Tibial nerve (tissue), 4 donors: ENCODE measurements around the gene CAP2. TPM values are rescaled to one million over a fixed set of nuclear protein-coding genes. Genes with fewer than 3 reads are reported as not detected.

ENCODE experiments used
- DNase-seq, 2 donors: peaks; one replicate each; pipeline ENCODE4 v3.0.0-alpha.2; 2019; ENCODE audit warnings: low spot score in 2 of 2
- H3K27ac ChIP-seq, 4 donors: fragments of 200-600 bp; sonication (generic) in 3 of 4; one replicate each; pipeline ENCODE4 v1.5.1; 2017 to 2019; ENCODE audit warnings: mild to moderate bottlenecking in 1 of 4
- H3K27me3 ChIP-seq, 2 donors: fragments of 200-600 bp; sonication (generic) in 1 of 2; one replicate each; pipeline versions ENCODE4 v1.5.1 to v1.6.0; 2017 to 2019
- H3K36me3 ChIP-seq, 3 donors: fragments of 200-600 bp; sonication (generic); one replicate each; pipeline ENCODE4 v1.5.1; 2018 to 2019
- H3K4me1 ChIP-seq, 4 donors: fragments of 200-600 bp; sonication (generic) in 3 of 4; one replicate each; pipeline ENCODE4 v1.5.1; 2017 to 2019
- H3K4me3 ChIP-seq, 4 donors: fragments of 200-600 bp; sonication (generic) in 3 of 4; one replicate each; pipeline ENCODE4 v1.5.1; 2017 to 2019; ENCODE audit warnings: mild to moderate bottlenecking in 1 of 4, moderate library complexity in 1 of 4
- H3K9me3 ChIP-seq, 4 donors: fragments of 200-600 bp; sonication (generic) in 3 of 4; one replicate each; pipeline ENCODE4 v1.5.1; 2017 to 2019
- EP300 ChIP-seq, 2 donors: sonication (generic); formaldehyde crosslinking; IDR thresholded peaks; one replicate each; pipeline ENCODE4 v1.6.1; 2017; ENCODE audit warnings: antibody characterized with exemption in 2 of 2, mild to moderate bottlenecking in 1 of 2
- POLR2A ChIP-seq, 2 donors: fragments of 450-650 bp; IDR thresholded peaks; one replicate each; pipeline ENCODE4 v1.6.1; 2017; ENCODE audit warnings: antibody characterized with exemption in 2 of 2, mild to moderate bottlenecking in 2 of 2, moderate library complexity in 2 of 2
- WGBS, 2 donors: methylation state at CpG; one replicate each; pipeline ENCODE4 v1.1.5; 2018; 5-methylcytosine and 5-hydroxymethylcytosine counted together
- total RNA-seq, 4 donors: library from RNA; depleted of rRNA; stranded (reverse); fragments of >200 nt; gene quantifications; one replicate each; pipeline ENCODE4 v1.1.0, GENCODE V29; 2016
- TF ChIP-seq, protein P1 (sequence below), 5 experiments: fragments of 200-600 bp in 3 of 5; fragments of 450-650 bp in 2 of 5; sonication (generic) in 3 of 5; IDR thresholded peaks; one replicate each; pipeline ENCODE4 v1.5.1; 2016 to 2019; ENCODE audit warnings: antibody characterized with exemption in 5 of 5, mild to moderate bottlenecking in 3 of 5, moderate library complexity in 2 of 5

Gene CAP2
- total RNA-seq, 4 donors from 2014 or later, result 4.2 to 11.8 (median 4.8) TPM

DNA sequence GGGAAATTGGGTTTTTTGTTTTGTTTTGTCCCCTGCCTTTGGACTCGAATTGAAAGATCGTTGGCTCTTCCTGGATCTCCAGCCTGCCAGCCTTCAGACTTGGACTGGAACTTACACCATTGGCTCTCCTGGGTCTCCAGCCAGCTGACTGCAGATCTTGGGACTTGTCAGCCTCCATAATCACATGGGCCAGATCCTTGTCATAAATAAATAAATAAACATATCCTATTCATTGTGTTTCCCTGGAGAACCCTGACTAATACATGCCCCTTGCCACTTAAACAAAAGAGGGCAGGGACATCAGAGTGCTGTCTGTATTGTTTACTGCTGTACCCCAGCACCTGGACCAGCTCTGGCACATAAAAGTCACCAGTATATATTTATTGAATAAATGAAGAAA is 101.5 kb downstream of the CAP2 start:
- H3K4me1 ChIP-seq, result no peaks in the 10 kb centered on the region
- no peak overlapping the region for H3K27ac ChIP-seq
- WGBS, 2 donors, result 91 to 95% methylated on average over 2 of the region's 2 CpGs

DNA sequence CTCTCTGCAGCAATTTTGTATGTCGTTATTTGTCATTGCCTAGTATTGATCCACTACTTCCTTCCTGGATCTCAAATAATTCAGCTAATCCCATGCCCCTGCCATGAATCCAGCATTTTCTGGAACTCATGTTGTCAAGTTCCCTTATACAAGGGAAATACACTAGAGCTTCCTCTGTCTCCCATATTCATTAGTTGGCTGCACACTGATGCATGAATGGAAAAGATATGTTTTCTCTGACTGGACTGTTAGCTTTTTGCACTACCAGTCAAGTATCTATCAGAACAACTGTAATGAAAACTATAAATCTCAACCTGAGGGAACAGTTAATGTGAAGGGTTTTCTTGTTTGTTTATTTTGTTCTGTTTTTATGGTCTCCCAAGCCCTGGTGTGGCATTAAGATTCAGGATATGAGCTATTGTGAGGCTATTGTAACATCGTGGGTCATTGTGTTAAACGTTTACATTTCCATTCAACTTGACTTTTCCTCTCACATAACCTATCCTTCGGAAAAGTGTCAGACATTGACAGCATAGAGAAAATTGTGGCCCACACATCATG is 104.2 kb downstream of the CAP2 start:
- Histone ChIP-seq H3K4me3 (no peak overlapping the region), H3K27me3 (no peaks in the 10 kb centered on the region), H3K4me1 (no peaks in the 10 kb centered on the region), H3K27ac (no peak overlapping the region), H3K9me3 (no peaks in the 10 kb centered on the region), H3K36me3 (no peaks in the 10 kb centered on the region)
- TF ChIP-seq, protein P1, sequence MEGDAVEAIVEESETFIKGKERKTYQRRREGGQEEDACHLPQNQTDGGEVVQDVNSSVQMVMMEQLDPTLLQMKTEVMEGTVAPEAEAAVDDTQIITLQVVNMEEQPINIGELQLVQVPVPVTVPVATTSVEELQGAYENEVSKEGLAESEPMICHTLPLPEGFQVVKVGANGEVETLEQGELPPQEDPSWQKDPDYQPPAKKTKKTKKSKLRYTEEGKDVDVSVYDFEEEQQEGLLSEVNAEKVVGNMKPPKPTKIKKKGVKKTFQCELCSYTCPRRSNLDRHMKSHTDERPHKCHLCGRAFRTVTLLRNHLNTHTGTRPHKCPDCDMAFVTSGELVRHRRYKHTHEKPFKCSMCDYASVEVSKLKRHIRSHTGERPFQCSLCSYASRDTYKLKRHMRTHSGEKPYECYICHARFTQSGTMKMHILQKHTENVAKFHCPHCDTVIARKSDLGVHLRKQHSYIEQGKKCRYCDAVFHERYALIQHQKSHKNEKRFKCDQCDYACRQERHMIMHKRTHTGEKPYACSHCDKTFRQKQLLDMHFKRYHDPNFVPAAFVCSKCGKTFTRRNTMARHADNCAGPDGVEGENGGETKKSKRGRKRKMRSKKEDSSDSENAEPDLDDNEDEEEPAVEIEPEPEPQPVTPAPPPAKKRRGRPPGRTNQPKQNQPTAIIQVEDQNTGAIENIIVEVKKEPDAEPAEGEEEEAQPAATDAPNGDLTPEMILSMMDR (IDR thresholded peaks at IDR 0.05), result no peak
- TF ChIP-seq EP300 (IDR thresholded peaks at IDR 0.05), result no peak
- TF ChIP-seq POLR2A (IDR thresholded peaks at IDR 0.05), result no peak
- no peak for DNase-seq
- WGBS, 2 donors, result 51 to 54% methylated on average over 4 of the region's 4 CpGs

More for the DNA sequence above, 101.5 kb downstream of the CAP2 start:
- TF ChIP-seq POLR2A (IDR thresholded peaks at IDR 0.05), result no peak
- TF ChIP-seq EP300 (IDR thresholded peaks at IDR 0.05), result no peak
- TF ChIP-seq, protein P1 (IDR thresholded peaks at IDR 0.05), result no peak
- Histone ChIP-seq H3K27me3 (no peaks in the 10 kb centered on the region), H3K36me3 (no peaks in the 10 kb centered on the region), H3K4me3 (no peak overlapping the region), H3K9me3 (no peaks in the 10 kb centered on the region)
- no peak for DNase-seq

DNA sequence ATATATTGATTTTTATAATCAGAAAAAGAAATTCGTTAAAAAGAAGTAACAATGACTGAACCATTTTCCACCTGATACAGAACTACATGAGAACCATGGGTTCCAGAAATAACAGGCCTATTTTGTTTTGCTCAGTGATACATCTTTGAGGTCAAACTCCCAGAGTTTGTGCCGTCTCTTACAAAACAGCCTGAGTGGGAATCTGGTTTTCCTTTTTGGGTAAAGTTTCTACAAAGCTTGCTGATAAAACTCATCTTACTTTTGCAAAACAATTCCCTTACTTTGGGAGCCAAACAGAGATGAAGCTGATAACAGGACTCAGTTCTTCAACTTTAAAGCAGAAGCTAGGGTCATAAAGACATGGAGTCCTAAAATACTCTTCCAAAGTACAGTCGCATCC is 108.0 kb downstream of the CAP2 start:
- DNase-seq, result no peak
- Histone ChIP-seq H3K27ac (no peak overlapping the region), H3K27me3 (no peaks in the 10 kb centered on the region), H3K4me1 (no peaks in the 10 kb centered on the region), H3K36me3 (no peaks in the 10 kb centered on the region), H3K4me3 (no peak overlapping the region), H3K9me3 (no peaks in the 10 kb centered on the region)
- TF ChIP-seq, protein P1 (IDR thresholded peaks at IDR 0.05), result no peak
- TF ChIP-seq POLR2A (IDR thresholded peaks at IDR 0.05) (no peak), EP300 (IDR thresholded peaks at IDR 0.05) (no peak)
- 87 to 89% methylated on average over 3 of the region's 3 CpGs for WGBS, 2 donors

DNA sequence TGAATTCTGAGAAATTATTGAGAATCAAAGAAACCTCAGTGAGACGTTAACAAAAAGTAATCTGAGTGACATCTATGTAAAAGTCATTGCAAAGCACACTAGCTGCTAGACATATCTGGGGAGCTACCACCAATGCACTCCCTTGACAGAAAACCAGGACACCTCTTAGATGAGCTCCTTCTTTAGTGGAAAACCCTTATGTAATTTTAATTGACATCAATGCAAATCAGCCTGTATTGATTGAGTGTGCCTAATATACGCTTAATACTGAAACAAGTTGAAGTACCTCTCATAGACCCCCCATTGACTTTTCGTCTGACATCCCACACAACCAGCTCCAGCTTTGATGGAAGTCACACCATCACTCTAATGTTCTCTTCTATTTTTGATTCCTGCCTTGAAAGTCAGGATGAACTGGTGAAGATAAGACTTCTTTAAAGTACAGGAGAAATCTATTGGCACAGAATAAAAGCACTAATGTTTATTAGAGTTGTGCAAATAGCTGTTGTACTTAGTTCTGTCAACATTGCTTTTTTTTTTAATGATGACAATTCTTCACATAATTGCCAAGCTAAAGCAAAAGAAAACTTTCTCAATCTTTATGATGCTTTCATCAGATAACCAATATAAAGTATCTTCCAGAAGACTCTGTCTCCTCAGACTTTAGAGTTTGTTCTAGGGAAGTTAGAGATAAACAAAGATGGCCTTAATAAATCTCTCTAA is 108.7 kb downstream of the CAP2 start:
- no peak for DNase-seq
- WGBS, 2 donors, result 88 to 90% methylated on average over 3 of the region's 3 CpGs

DNA sequence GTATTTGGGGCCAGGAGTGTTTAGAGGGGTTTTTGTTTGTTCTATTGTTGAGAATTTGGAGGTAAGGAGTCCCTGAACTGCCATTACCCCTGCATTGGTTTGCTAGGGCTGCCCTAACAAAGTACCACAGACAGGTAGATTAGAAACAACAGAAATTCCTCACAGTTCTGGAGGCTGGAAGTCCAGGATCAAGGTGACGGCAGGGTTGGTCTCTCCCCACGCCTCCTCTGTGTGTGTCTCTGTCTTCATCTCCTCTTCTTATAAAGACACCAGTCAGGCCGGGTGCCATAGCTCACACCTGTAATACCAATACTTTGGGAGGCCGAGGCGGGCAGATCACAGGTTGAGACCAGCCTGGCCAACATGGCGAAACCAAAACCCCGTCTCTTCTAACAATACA is 109.7 kb downstream of the CAP2 start:
- Histone ChIP-seq H3K27me3 (no peaks in the 10 kb centered on the region), H3K36me3 (no peaks in the 10 kb centered on the region), H3K4me3 (no peak overlapping the region), H3K9me3 (no peaks in the 10 kb centered on the region), H3K27ac (no peak overlapping the region), H3K4me1 (no peaks in the 10 kb centered on the region)
- TF ChIP-seq EP300 (IDR thresholded peaks at IDR 0.05) (no peak), POLR2A (IDR thresholded peaks at IDR 0.05) (no peak)
- TF ChIP-seq, protein P1 (IDR thresholded peaks at IDR 0.05), result no peak
- 94 to 97% methylated on average over 7 of the region's 7 CpGs for WGBS, 2 donors
- DNase-seq, result no peak

More for the DNA sequence above, 108.7 kb downstream of the CAP2 start:
- Histone ChIP-seq H3K4me3 (no peak overlapping the region), H3K9me3 (no peaks in the 10 kb centered on the region), H3K27me3 (no peaks in the 10 kb centered on the region), H3K27ac (no peak overlapping the region), H3K4me1 (no peaks in the 10 kb centered on the region), H3K36me3 (no peaks in the 10 kb centered on the region)
- TF ChIP-seq POLR2A (IDR thresholded peaks at IDR 0.05), result no peak
- no peak for TF ChIP-seq EP300 (IDR thresholded peaks at IDR 0.05)
- TF ChIP-seq, protein P1 (IDR thresholded peaks at IDR 0.05), result no peak
